PC-9 (cell line): Measurements from ENCODE around the gene TGFBR3L. TPM values are rescaled to one million over a fixed set of nuclear protein-coding genes. Genes with fewer than 3 reads are reported as not detected.

Experiments
- BruUV-seq: library from RNA; stranded (reverse); fragments of 400-500 nt; replicated peaks from 2 replicates; lab custom pipeline; 2021; lab: Mats Ljungman, UMichigan
- CTCF ChIA-PET: fragments of 300-600 bp; sonication (Branson Sonifier 250); formaldehyde crosslinking; loops from one replicate; lab custom pipeline; 2022; ENCODE audit warnings: antibody characterized with exemption; lab: Charles Lee
- POLR2A ChIA-PET: fragments of 300-600 bp; sonication (Branson Sonifier 250); formaldehyde crosslinking; loops from one replicate; lab custom pipeline; 2022; ENCODE audit warnings: antibody characterized with exemption; ENCODE audit not compliant: unreplicated experiment; lab: Charles Lee
- DNase-seq, 2 experiments: peaks; one replicate each; pipeline versions ENCODE4 v3.0.0 to v3.0.0-alpha.2; 2015 to 2022; ENCODE audit warnings: mixed read lengths in 1 of 2
- H2AFZ ChIP-seq: fragments of 200-600 bp; sonication (generic); 2 replicates; pipeline ENCODE4 v1.8.1; 2017; ENCODE audit warnings: antibody characterized with exemption
- H3F3A ChIP-seq: fragments of 200-600 bp; sonication (generic); 2 replicates; pipeline ENCODE4 v1.8.1; 2017; ENCODE audit warnings: antibody characterized with exemption, mild to moderate bottlenecking, low read depth; ENCODE audit not compliant: insufficient read depth
- H3K27ac ChIP-seq: fragments of 200-600 bp; sonication (generic); 2 replicates; pipeline ENCODE4 v1.6.1; 2016; ENCODE audit warnings: mixed run types
- H3K27me3 ChIP-seq: fragments of 200-600 bp; sonication (generic); 2 replicates; pipeline ENCODE4 v1.6.1; 2016; ENCODE audit warnings: low read depth, mixed run types; ENCODE audit not compliant: insufficient read depth
- H3K36me3 ChIP-seq: fragments of 200-600 bp; sonication (generic); 2 replicates; pipeline ENCODE4 v1.6.1; 2016; ENCODE audit warnings: low read depth, mixed run types
- H3K4me1 ChIP-seq: fragments of 200-600 bp; sonication (generic); replicated peaks from 2 replicates; pipeline ENCODE4 v1.6.1; 2016; ENCODE audit warnings: mixed run types; ENCODE audit not compliant: insufficient read depth
- H3K4me2 ChIP-seq: fragments of 200-600 bp; sonication (generic); 2 replicates; pipeline ENCODE4 v1.6.1; 2017; ENCODE audit warnings: mixed run types
- H3K4me3 ChIP-seq: fragments of 200-600 bp; sonication (generic); 2 replicates; pipeline ENCODE4 v1.6.1; 2016; ENCODE audit warnings: mixed run types
- H3K79me2 ChIP-seq: fragments of 200-600 bp; sonication (generic); 2 replicates; pipeline ENCODE4 v1.6.1; 2017; ENCODE audit warnings: low read depth, mixed run types
- H3K9me2 ChIP-seq: fragments of 200-600 bp; sonication (generic); 2 replicates; pipeline ENCODE4 v1.8.1; 2017; ENCODE audit warnings: mild to moderate bottlenecking; ENCODE audit not compliant: insufficient read depth
- H3K9me3 ChIP-seq: fragments of 200-600 bp; sonication (generic); 2 replicates; pipeline ENCODE4 v1.8.1; 2016; ENCODE audit warnings: low read depth; ENCODE audit not compliant: insufficient read depth
- H4K20me1 ChIP-seq: fragments of 200-600 bp; sonication (generic); 2 replicates; pipeline ENCODE4 v1.8.1; 2017; ENCODE audit not compliant: insufficient read depth
- CTCF ChIP-seq: fragments of 200-600 bp; sonication (generic); conservative IDR thresholded peaks from 2 replicates; pipeline ENCODE4 v1.6.1; 2017; ENCODE audit warnings: mixed run types, antibody characterized with exemption, mild to moderate bottlenecking, moderate library complexity
- EZH2 ChIP-seq: fragments of 200-600 bp; sonication (generic); IDR thresholded peaks from 2 replicates; pipeline ENCODE4 v1.8.0; 2017; ENCODE audit warnings: antibody characterized with exemption, low read depth
- intact Hi-C: fragments of 100-400 bp; cut with micrococcal nuclease; formaldehyde crosslinking; loops from one replicate; pipeline ENCODE4 v1.10.0; 2022; ENCODE audit not compliant: unreplicated experiment
- total RNA-seq: library from RNA; stranded (reverse); gene quantifications from 2 replicates; pipeline ENCODE4 v1.2.3, GENCODE V29; 2021

The TGFBR3L gene
- total RNA-seq, 1 experiment from 2014 or later, result 2.3 TPM

GRCh38 chr19:7869453-7869909 is 45.1 kb upstream of the TGFBR3L start:
- Histone ChIP-seq H3K4me1 (peaks cover 26% of the 10 kb centered on the region), H4K20me1 (no peaks in the 10 kb centered on the region), H3K27ac (peak overlapping the region; percentile 33; the same call in 1 of the 2 replicates), H3K36me3 (no peaks in the 10 kb centered on the region), H3K4me3 (peak overlapping the region; percentile 70), H3K79me2 (no peaks in the 10 kb centered on the region), H3K9me2 (no peaks in the 10 kb centered on the region), H3F3A (peaks cover 49% of the 10 kb centered on the region), H3K27me3 (no peaks in the 10 kb centered on the region), H2AFZ (peak overlapping the region; percentile 75), H3K9me3 (no peaks in the 10 kb centered on the region), H3K4me2 (peak overlapping the region; percentile 85)
- peak; percentile 63 to 89 for DNase-seq
- TF ChIP-seq CTCF, result peak; percentile 48; the same call in 1 of the 2 replicates
- no peak for TF ChIP-seq EZH2
- intact Hi-C loops, result loop anchor here (2.0 kb wide), 1 partner anchor 19 kb away; the partner anchor contains the start of gene LRRC8E
- ChIA-PET CTCF (interaction anchor here (0.6 to 2.0 kb wide), 5 partner anchors 20 to 396 kb away, joined by 3 to 20 read pairs (median 10); partner anchors contain the start of genes MAP2K7, SNAPC2 and TIMM44), POLR2A (interaction anchor here (0.6 to 1.2 kb wide), 8 partner anchors 11 to 685 kb away, joined by 3 to 13 read pairs (median 4); partner anchors contain the start of genes MAP2K7, RAB11B and SNAPC2)
- BruUV-seq, result no TSS peak

- DNase-seq, result peak; percentile 85 to 86
- POLR2A ChIA-PET, result interaction anchor here (0.6 to 1.2 kb wide), 5 partner anchors 11 to 685 kb away, joined by 3 to 13 read pairs (median 4); partner anchors contain the start of gene SNAPC2
Measured at GRCh38 chr19:7869910-7870511, 44.6 kb upstream of the TGFBR3L start.

More at GRCh38 chr19:7869910-7870511, 44.6 kb upstream of the TGFBR3L start:
- Histone ChIP-seq H3K27me3 (no peaks in the 10 kb centered on the region), H3K36me3 (no peaks in the 10 kb centered on the region), H3K9me2 (no peaks in the 10 kb centered on the region), H3K27ac (peak overlapping the region; percentile 33; the same call in 1 of the 2 replicates), H3F3A (peaks cover 45% of the 10 kb centered on the region), H4K20me1 (no peaks in the 10 kb centered on the region), H3K4me2 (peak overlapping the region; percentile 85), H2AFZ (peak overlapping the region; percentile 75), H3K4me1 (peaks cover 28% of the 10 kb centered on the region), H3K79me2 (no peaks in the 10 kb centered on the region), H3K4me3 (peak overlapping the region; percentile 70), H3K9me3 (no peaks in the 10 kb centered on the region)
- intact Hi-C loops, result loop anchor here (2.0 kb wide), 2 partner anchors 19 to 51 kb away; partner anchors contain the start of genes LRRC8E and SNAPC2
- no TSS peak for BruUV-seq
- TF ChIP-seq EZH2 (no peak), CTCF (no peak)
- CTCF ChIA-PET, result interaction anchor here (0.6 to 2.0 kb wide), 4 partner anchors 20 to 74 kb away, joined by 3 to 20 read pairs (median 10); partner anchors contain the start of genes MAP2K7, SNAPC2 and TIMM44
